SK-N-SH treated with all-trans-retinoic acid at 6 μM for 48 hours (cell line): Measurements from ENCODE around the gene DENND2A.

Experiments
- ATAC-seq: fragments of 200-7000 bp; cut with Tn5 transposase; 3 replicates; pipeline ENCODE4 v1.9.1; 2020; ENCODE audit warnings: mild to moderate bottlenecking, moderate library complexity
- ARNTL ChIP-seq: fragments of 450-650 bp; formaldehyde crosslinking; IDR thresholded peaks from 2 replicates; pipeline ENCODE4 v1.5.0; 2020; ENCODE audit warnings: low read depth, mild to moderate bottlenecking, moderate library complexity, borderline replicate concordance
- BACH2 ChIP-seq: fragments of 250-450 bp; sonication (Bioruptor Pico); IDR thresholded peaks from 2 replicates; pipeline ENCODE4 v1.9.0; 2021; ENCODE audit warnings: mild to moderate bottlenecking, borderline replicate concordance
- CREB5 ChIP-seq: fragments of 250-450 bp; sonication (Bioruptor Pico); IDR thresholded peaks from 2 replicates; pipeline ENCODE4 v1.5.1; 2020; ENCODE audit warnings: low read depth, mild to moderate bottlenecking, moderate library complexity
- CSDC2 ChIP-seq: fragments of 250-450 bp; sonication (Bioruptor Pico); IDR thresholded peaks from 2 replicates; pipeline ENCODE4 v1.5.0; 2020; ENCODE audit warnings: mild to moderate bottlenecking, moderate library complexity
- CSRNP3 ChIP-seq: fragments of 250-450 bp; sonication (Bioruptor Pico); IDR thresholded peaks from 2 replicates; pipeline ENCODE4 v1.5.1; 2021; ENCODE audit warnings: mild to moderate bottlenecking, moderate library complexity
- ESRRG ChIP-seq: fragments of 250-450 bp; sonication (Bioruptor Pico); IDR thresholded peaks from 2 replicates; pipeline ENCODE4 v1.6.1; 2021; ENCODE audit warnings: mild to moderate bottlenecking
- GLIS3 ChIP-seq: fragments of 250-450 bp; sonication (Bioruptor Pico); IDR thresholded peaks from 2 replicates; pipeline ENCODE4 v1.5.0; 2020; ENCODE audit warnings: mild to moderate bottlenecking, moderate library complexity
- ISL1 ChIP-seq: fragments of 250-450 bp; sonication (Bioruptor Pico); IDR thresholded peaks from 2 replicates; pipeline ENCODE4 v2.1.2; 2022; ENCODE audit warnings: mild to moderate bottlenecking, moderate library complexity
- OSR1 ChIP-seq: fragments of 250-450 bp; sonication (Bioruptor Pico); IDR thresholded peaks from 2 replicates; pipeline ENCODE4 v1.8.0; 2022; ENCODE audit warnings: moderate library complexity, mild to moderate bottlenecking, inconsistent platforms
- PATZ1 ChIP-seq: fragments of 250-450 bp; sonication (Bioruptor Pico); IDR thresholded peaks from 2 replicates; pipeline ENCODE4 v1.8.0; 2020; ENCODE audit warnings: mild to moderate bottlenecking, moderate library complexity, borderline replicate concordance
- RARB ChIP-seq: fragments of 250-450 bp; sonication (Bioruptor Pico); IDR thresholded peaks from 2 replicates; pipeline ENCODE4 v1.8.0; 2021; ENCODE audit warnings: mild to moderate bottlenecking, moderate library complexity
- SNAI2 ChIP-seq: fragments of 250-450 bp; sonication (Bioruptor Pico); IDR thresholded peaks from 2 replicates; pipeline ENCODE4 v1.5.0; 2020; ENCODE audit warnings: mild to moderate bottlenecking, moderate library complexity
- TCF4 ChIP-seq: fragments of 250-450 bp; sonication (Bioruptor Pico); IDR thresholded peaks from 2 replicates; pipeline ENCODE4 v1.8.0; 2021; ENCODE audit warnings: mild to moderate bottlenecking, moderate library complexity, borderline replicate concordance
- TOX ChIP-seq: fragments of 250-450 bp; sonication (Bioruptor Pico); IDR thresholded peaks from 2 replicates; pipeline ENCODE4 v1.8.0; 2021; ENCODE audit warnings: mild to moderate bottlenecking, moderate library complexity, borderline replicate concordance
- TSHZ2 ChIP-seq: fragments of 250-450 bp; sonication (Bioruptor Pico); IDR thresholded peaks from 2 replicates; pipeline ENCODE4 v1.5.0; 2020; ENCODE audit warnings: mild to moderate bottlenecking, moderate library complexity
- ZC3H10 ChIP-seq: fragments of 250-450 bp; sonication (Bioruptor Pico); IDR thresholded peaks from 2 replicates; pipeline ENCODE4 v1.5.1; 2021; ENCODE audit warnings: mild to moderate bottlenecking, moderate library complexity
- ZFP3 ChIP-seq: fragments of 250-450 bp; sonication (Bioruptor Pico); IDR thresholded peaks from 2 replicates; pipeline ENCODE4 v1.5.0; 2020; ENCODE audit warnings: mild to moderate bottlenecking, moderate library complexity
- ZFP30 ChIP-seq: fragments of 450-650 bp; formaldehyde crosslinking; IDR thresholded peaks from 2 replicates; pipeline ENCODE4 v1.5.0; 2022; ENCODE audit warnings: mild to moderate bottlenecking, moderate library complexity
- ZNF565 ChIP-seq: fragments of 450-650 bp; formaldehyde crosslinking; conservative IDR thresholded peaks from 2 replicates; pipeline ENCODE4 v1.5.0; 2020; ENCODE audit warnings: low read depth, mild to moderate bottlenecking, moderate library complexity
- ZNF70 ChIP-seq: fragments of 450-650 bp; formaldehyde crosslinking; IDR thresholded peaks from 2 replicates; pipeline ENCODE4 v1.5.0; 2020; ENCODE audit warnings: mild to moderate bottlenecking, moderate library complexity
- ZNF8 ChIP-seq: fragments of 450-650 bp; formaldehyde crosslinking; IDR thresholded peaks from 2 replicates; pipeline ENCODE4 v1.5.0; 2020; ENCODE audit warnings: mild to moderate bottlenecking, moderate library complexity

DENND2A gene

GRCh38 chr7:140681766-140682165 is 41.2 kb upstream of the DENND2A start:
- ATAC-seq, result no peak

GRCh38 chr7:140680886-140681285 is 40.3 kb upstream of the DENND2A start:
- no peak for ATAC-seq
- TF ChIP-seq ESRRG (CRISPR knock-in tag) (no peak), TSHZ2 (CRISPR knock-in tag) (no peak), ARNTL (CRISPR knock-in tag) (no peak), SNAI2 (CRISPR knock-in tag) (no peak), BACH2 (CRISPR knock-in tag) (no peak), PATZ1 (no peak), CREB5 (no peak), ZFP30 (no peak), CSDC2 (CRISPR knock-in tag) (no peak), TOX (CRISPR knock-in tag) (no peak), RARB (CRISPR knock-in tag) (no peak), ZFP3 (no peak), ZNF565 (CRISPR knock-in tag) (no peak), GLIS3 (CRISPR knock-in tag) (no peak), OSR1 (CRISPR knock-in tag) (no peak), ZC3H10 (CRISPR knock-in tag) (no peak)

More at GRCh38 chr7:140681766-140682165, 41.2 kb upstream of the DENND2A start:
- TF ChIP-seq ZNF565 (CRISPR knock-in tag) (no peak), BACH2 (CRISPR knock-in tag) (no peak), SNAI2 (CRISPR knock-in tag) (no peak), TCF4 (CRISPR knock-in tag) (no peak), ZFP3 (no peak), ZNF70 (CRISPR knock-in tag) (no peak), ZFP30 (no peak), ESRRG (CRISPR knock-in tag) (no peak), ISL1 (no peak), TSHZ2 (CRISPR knock-in tag) (no peak), ZC3H10 (CRISPR knock-in tag) (no peak), GLIS3 (CRISPR knock-in tag) (no peak), ARNTL (CRISPR knock-in tag) (no peak), CSRNP3 (CRISPR knock-in tag) (no peak), ZNF8 (CRISPR knock-in tag) (no peak), CREB5 (no peak)
